Inflammatory macrophage treated with lipopolysaccharide for 4 hours (primary cell): ENCODE results near the gene MGAT4D.
"Not testable (repeated sequence)": the region's sequence is repeated elsewhere in the genome, so short reads cannot be mapped to it uniquely, and the experiment has no call there.

Experiments
- DNase-seq: peaks from one replicate; pipeline ENCODE4 v3.0.0-alpha.2; 2020

Gene MGAT4D

GRCh38 chr4:140427919-140428471, 70.1 kb downstream of the MGAT4D start:
- peak; percentile 34 for DNase-seq

GRCh38 chr4:140427106-140427918, 70.8 kb downstream of the MGAT4D start, which contains the start of gene CLGN:
Gene CLGN (minus strand): TSS chr4:140427648. CDS start chr4:140413078, 14,570 bp downstream.
- DNase-seq = peak; percentile 30

DNA sequence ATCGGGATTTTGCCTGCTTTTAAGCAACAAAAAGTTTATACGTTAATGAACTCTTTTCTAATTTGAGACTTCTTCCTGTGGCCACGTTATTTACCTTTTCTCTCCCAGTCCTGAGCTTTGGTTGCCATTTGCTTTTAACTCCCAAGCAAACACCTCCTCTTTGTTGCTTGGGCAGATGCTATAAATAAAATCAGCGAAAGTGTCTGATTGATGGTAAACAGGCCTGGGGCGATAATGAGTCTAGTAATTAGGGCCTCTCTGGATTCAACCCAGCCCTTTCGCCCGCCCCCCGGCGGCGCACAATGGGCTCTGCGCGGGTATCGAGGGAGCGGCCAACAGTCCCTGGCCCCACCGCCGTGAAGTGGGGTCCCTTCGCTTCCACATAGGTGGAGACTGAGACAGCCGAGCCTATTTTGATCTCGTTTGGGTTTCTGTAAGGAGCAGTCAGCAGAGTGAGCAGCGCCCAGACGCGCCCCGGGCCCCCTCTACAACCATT, 71.4 kb downstream of the MGAT4D start:
- no peak for DNase-seq

DNA sequence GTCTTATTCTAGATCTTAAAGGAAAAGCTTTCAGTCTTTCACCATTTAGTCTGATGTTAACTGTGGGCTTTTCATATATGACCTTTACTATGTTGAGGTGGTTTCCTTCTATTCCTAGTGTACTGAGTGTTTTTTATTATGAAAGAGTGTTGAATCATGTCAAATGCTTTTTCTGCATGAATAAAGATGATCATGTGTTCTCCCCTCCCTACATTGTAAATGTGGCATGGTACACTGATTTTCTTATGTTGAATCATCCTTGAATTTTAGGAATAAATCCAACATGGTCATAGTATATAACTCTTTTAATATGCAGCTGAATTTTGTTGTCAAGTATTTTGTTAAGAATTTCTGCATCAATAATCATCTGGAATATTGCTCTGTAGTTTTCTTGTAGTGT, 75.0 kb downstream of the MGAT4D start:
- DNase-seq = no peak

GRCh38 chr4:140413130-140413969, 84.7 kb downstream of the MGAT4D start:
- DNase-seq = not testable (repeated sequence)

- DNase-seq = no peak
Observed at GRCh38 chr4:140408974-140409373, 89.1 kb downstream of the MGAT4D start.

GRCh38 chr4:140406292-140406691, 91.8 kb downstream of the MGAT4D start:
- no peak for DNase-seq

DNA sequence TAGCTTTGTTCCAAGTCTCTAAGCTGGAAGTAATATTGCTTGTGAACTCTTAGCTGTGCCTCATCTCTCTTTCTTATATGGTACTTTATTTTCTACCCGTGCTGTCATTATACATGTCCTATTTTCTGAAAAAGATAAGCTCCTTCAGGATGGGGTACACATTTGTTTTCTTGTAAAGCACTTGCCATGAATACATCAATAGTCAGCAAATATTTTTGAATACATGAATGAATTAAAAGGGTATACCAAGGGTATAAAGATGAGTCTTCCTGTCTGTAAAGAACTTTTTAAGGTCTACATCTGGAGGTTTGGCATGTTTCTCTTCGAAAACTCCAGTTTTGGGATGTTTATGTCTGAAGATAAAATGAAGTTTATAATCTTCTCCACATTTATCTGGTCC, 98.0 kb downstream of the MGAT4D start:
- DNase-seq = no peak

DNA sequence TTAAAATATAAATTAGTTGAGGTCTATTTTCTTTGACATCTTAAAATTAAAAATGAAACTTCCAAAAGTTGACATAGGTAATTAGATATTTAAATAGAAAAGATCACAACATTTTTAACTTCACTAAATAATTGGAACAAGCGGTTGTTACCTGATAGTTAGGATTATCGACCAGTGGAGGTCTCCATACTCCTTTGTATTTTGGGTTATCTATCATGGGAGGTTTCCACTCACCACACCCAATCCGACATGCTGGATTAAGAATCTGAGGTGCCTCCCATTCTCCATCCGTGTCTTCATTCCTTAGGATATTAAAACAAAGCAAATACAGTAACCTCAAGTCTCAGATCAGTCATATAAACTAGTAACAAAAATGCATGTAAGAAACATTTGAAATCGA, 102.4 kb downstream of the MGAT4D start:
- DNase-seq = no peak
